ENCODE results near the gene DLG2. TPM values are rescaled to one million over a fixed set of nuclear protein-coding genes. Genes with fewer than 3 reads are reported as not detected.

The DLG2 gene
- total RNA-seq, 3 donors from 2014 or later = 4.3 to 12.3 (median 6.9) TPM

DNA sequence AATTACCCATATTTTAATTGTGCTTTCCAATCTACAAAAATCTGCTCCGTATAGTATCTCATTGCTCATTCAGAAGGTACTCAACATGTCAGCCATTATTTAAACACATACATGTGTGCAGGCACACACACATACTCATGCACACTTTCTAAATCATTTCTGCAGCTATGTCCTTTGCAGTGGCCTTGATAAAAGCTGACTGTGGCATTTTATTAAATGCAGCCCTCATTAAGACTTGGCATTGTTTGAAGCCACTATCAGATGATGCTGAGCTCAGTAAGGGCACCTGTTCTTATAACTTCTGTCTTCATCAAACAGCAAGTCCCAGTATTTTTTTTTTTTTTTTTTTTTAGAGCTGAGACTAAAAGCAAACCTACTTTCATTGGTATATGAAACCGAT is 1269.1 kb downstream of the DLG2 start:
- no peak for TF ChIP-seq POLR2A (IDR thresholded peaks at IDR 0.05)
- intact Hi-C loops (cut with DNase I; ENCODE audit: low total_unique reads) = no loop called here
- Histone ChIP-seq H3K27ac (no peak overlapping the region), H3K36me3 (no peaks in the 10 kb centered on the region), H3K4me1 (no peaks in the 10 kb centered on the region), H3K4me3 (no peak overlapping the region), H3K27me3 (no peaks in the 10 kb centered on the region), H3K9me3 (no peaks in the 10 kb centered on the region)
- DNase-seq (ENCODE audit: low spot score in 2 of 2) = no peak

DNA sequence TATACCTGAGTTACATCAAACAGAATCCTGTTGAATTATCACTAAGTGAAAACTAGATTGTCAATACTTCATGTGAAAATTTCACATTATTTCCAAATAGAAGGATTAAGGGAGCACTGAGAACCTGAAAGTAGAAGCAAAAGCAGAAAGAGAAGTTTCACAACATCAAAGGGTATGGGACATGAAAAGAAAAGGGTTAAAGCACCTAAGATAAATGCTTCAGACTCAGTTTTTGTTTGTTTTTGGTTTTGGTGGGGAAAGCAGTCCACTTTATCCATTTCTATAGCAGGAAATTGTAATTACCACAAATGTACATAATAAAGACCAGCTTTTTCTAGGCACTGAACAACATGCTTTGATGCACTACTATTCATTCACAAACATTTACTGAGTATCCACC is 1271.2 kb downstream of the DLG2 start:
- H3K4me1 ChIP-seq = no peaks in the 10 kb centered on the region

DNA sequence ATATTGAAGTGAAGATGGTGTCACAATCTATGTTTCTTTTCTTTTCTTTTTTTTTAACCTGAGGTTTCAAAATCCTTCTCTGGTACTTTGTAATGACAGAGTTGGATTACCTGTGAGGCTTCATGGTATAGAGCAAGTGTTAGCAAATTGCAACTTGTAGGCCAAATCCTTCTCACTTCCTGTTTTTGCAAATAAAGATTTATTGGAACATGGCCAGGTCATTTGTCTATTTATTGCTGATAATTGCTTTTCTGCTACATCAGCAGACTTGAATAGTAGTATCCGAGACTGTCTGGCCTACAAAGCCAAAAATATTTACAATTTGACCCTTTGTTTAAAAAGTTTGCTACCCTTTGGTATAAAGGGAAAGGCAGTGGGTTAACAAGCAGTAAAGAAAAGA is 1281.5 kb downstream of the DLG2 start:
- Histone ChIP-seq H3K27ac (no peak overlapping the region), H3K4me3 (no peak overlapping the region), H3K4me1 (no peaks in the 10 kb centered on the region), H3K27me3 (no peaks in the 10 kb centered on the region), H3K36me3 (no peaks in the 10 kb centered on the region), H3K9me3 (no peaks in the 10 kb centered on the region)
- intact Hi-C loops (cut with DNase I; ENCODE audit: low total_unique reads) = no loop called here
- TF ChIP-seq POLR2AphosphoS5 (IDR thresholded peaks at IDR 0.05) = no peak
- TF ChIP-seq, protein P1, sequence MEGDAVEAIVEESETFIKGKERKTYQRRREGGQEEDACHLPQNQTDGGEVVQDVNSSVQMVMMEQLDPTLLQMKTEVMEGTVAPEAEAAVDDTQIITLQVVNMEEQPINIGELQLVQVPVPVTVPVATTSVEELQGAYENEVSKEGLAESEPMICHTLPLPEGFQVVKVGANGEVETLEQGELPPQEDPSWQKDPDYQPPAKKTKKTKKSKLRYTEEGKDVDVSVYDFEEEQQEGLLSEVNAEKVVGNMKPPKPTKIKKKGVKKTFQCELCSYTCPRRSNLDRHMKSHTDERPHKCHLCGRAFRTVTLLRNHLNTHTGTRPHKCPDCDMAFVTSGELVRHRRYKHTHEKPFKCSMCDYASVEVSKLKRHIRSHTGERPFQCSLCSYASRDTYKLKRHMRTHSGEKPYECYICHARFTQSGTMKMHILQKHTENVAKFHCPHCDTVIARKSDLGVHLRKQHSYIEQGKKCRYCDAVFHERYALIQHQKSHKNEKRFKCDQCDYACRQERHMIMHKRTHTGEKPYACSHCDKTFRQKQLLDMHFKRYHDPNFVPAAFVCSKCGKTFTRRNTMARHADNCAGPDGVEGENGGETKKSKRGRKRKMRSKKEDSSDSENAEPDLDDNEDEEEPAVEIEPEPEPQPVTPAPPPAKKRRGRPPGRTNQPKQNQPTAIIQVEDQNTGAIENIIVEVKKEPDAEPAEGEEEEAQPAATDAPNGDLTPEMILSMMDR (IDR thresholded peaks at IDR 0.05) = no peak
- TF ChIP-seq POLR2A (IDR thresholded peaks at IDR 0.05) = no peak
- DNase-seq (ENCODE audit: low spot score in 2 of 2) = no peak

More for the DNA sequence above, 1271.2 kb downstream of the DLG2 start:
- no peak for DNase-seq (ENCODE audit: low spot score in 2 of 2)
- Histone ChIP-seq H3K4me3 (no peak overlapping the region), H3K27me3 (no peaks in the 10 kb centered on the region), H3K36me3 (no peaks in the 10 kb centered on the region), H3K27ac (no peak overlapping the region), H3K9me3 (no peaks in the 10 kb centered on the region)
- no peak for TF ChIP-seq POLR2A (IDR thresholded peaks at IDR 0.05)
- TF ChIP-seq, protein P1 (IDR thresholded peaks at IDR 0.05) = no peak
- no peak for TF ChIP-seq POLR2AphosphoS5 (IDR thresholded peaks at IDR 0.05)
- intact Hi-C loops (cut with DNase I; ENCODE audit: low total_unique reads) = no loop called here

DNA sequence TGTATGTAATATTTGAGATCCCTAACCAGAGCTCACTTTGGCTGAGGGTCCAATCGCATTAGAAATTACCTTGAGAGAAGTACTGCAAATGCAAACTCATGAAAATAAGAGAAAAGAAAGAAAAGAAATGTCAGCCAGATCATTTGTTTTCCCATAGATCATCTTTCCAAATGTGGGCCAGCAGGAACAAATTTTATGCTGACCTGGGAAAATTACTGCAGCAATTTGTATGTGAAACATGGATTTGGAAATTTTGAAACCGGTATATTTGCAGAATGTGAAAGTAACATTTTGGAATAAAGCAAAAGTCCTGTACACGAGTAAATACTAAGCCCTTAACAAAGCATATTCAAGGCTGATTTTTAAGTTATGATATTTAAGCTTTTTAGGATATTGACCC is 1282.1 kb downstream of the DLG2 start:
- H3K4me3 ChIP-seq = no peak overlapping the region
- H3K9me3 ChIP-seq = no peaks in the 10 kb centered on the region
- H3K27ac ChIP-seq = no peak overlapping the region
- no peak for DNase-seq (ENCODE audit: low spot score in 2 of 2)
- TF ChIP-seq, protein P1 (IDR thresholded peaks at IDR 0.05) = no peak
- TF ChIP-seq POLR2A (IDR thresholded peaks at IDR 0.05) = no peak
- no peak for TF ChIP-seq POLR2AphosphoS5 (IDR thresholded peaks at IDR 0.05)
- intact Hi-C loops (cut with DNase I; ENCODE audit: low total_unique reads) = no loop called here
- H3K27me3 ChIP-seq = no peaks in the 10 kb centered on the region
- no peaks in the 10 kb centered on the region for H3K4me1 ChIP-seq
- H3K36me3 ChIP-seq = no peaks in the 10 kb centered on the region

DNA sequence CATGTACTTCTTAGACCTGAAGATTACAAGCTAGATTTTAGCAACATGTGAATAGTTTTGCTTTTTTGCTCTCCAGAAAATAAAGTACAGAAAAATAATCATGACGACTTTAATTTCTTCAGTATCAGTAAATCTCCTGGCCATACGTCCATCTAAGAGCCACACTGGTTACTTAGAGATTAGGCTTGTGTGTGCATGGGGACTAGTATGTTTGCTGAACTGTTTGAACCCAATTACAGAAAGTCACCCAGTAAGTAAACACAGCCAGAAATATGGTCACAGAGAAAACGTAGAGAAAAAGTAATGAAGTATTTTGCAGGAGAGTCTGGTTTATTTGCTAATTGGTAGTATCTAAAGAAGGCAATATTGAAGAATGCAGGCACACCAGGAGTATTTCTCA is 1287.3 kb downstream of the DLG2 start:
- Histone ChIP-seq H3K36me3 (no peaks in the 10 kb centered on the region), H3K4me3 (no peak overlapping the region), H3K9me3 (no peaks in the 10 kb centered on the region), H3K27me3 (no peaks in the 10 kb centered on the region), H3K27ac (no peak overlapping the region), H3K4me1 (no peaks in the 10 kb centered on the region)
- no peak for DNase-seq (ENCODE audit: low spot score in 2 of 2)
- TF ChIP-seq, protein P1 (IDR thresholded peaks at IDR 0.05) = no peak
- no peak for TF ChIP-seq POLR2A (IDR thresholded peaks at IDR 0.05)
- no peak for TF ChIP-seq POLR2AphosphoS5 (IDR thresholded peaks at IDR 0.05)
- intact Hi-C loops (cut with DNase I; ENCODE audit: low total_unique reads) = no loop called here

DNA sequence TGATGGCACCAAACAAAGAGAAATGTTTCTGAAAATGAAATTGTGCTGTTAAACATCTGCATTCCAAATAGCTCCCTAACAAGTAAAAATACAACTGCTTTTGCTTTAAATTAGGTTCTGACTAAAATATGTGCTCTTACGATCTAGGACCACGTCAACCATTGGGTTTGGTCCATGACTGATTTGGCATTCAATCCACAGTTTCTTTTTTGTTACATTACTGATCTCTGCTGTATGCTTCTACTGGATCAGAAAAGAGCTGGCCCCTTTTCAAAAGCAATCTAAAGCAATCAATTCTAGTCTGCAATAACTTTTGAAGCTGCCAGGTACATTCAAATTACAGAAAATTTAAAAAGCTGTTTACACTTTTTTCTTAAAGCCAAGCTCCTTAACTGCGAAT is 1293.9 kb downstream of the DLG2 start:
- TF ChIP-seq POLR2AphosphoS5 (IDR thresholded peaks at IDR 0.05) (no peak), POLR2A (IDR thresholded peaks at IDR 0.05) (no peak)
- TF ChIP-seq, protein P1 (IDR thresholded peaks at IDR 0.05) = no peak
- Histone ChIP-seq H3K4me1 (no peaks in the 10 kb centered on the region), H3K27me3 (no peaks in the 10 kb centered on the region), H3K27ac (no peak overlapping the region), H3K36me3 (no peaks in the 10 kb centered on the region), H3K4me3 (no peak overlapping the region), H3K9me3 (no peaks in the 10 kb centered on the region)
- intact Hi-C loops (cut with DNase I; ENCODE audit: low total_unique reads) = no loop called here
- DNase-seq (ENCODE audit: low spot score in 2 of 2) = no peak
